Activated naive CD4-positive, alpha-beta T cell treated with Interleukin-2 at 50 U/mL for 16 hours (primary cell): ENCODE measurements around the gene PTPN23.
A peak's percentile ranks its signal among the peaks of the same experiment; 100 is the strongest.

Source experiments
- DNase-seq: peaks from one replicate; pipeline ENCODE4 v3.0.0-alpha.2; 2020

PTPN23 gene

GRCh38 chr3:47420511-47421484, 40.0 kb downstream of the PTPN23 start:
- peak; percentile 89 for DNase-seq

GRCh38 chr3:47421741-47422649, 41.2 kb downstream of the PTPN23 start:
- DNase-seq = peak; percentile 11

GRCh38 chr3:47422743-47423142, 41.9 kb downstream of the PTPN23 start:
- DNase-seq = no peak

GRCh38 chr3:47423548-47424145, 42.8 kb downstream of the PTPN23 start:
- DNase-seq = no peak

- no peak for DNase-seq
Measured at GRCh38 chr3:47424434-47425382, 43.9 kb downstream of the PTPN23 start.

GRCh38 chr3:47425383-47425778, 44.6 kb downstream of the PTPN23 start:
- no peak for DNase-seq

- no peak for DNase-seq
Measured at GRCh38 chr3:47425959-47426358, 45.1 kb downstream of the PTPN23 start.

- DNase-seq = no peak
Measured at GRCh38 chr3:47427866-47428265, 47.0 kb downstream of the PTPN23 start.

- DNase-seq = no peak
Measured at GRCh38 chr3:47428662-47429061, 47.8 kb downstream of the PTPN23 start.

GRCh38 chr3:47429476-47430270, 48.9 kb downstream of the PTPN23 start:
- DNase-seq = no peak

- DNase-seq = no peak
Measured at GRCh38 chr3:47430606-47431005, 49.8 kb downstream of the PTPN23 start.

- DNase-seq = no peak
Measured at GRCh38 chr3:47431225-47431624, 50.4 kb downstream of the PTPN23 start.

GRCh38 chr3:47432673-47433072, 51.9 kb downstream of the PTPN23 start:
- DNase-seq = no peak

GRCh38 chr3:47433796-47434195, 53.0 kb downstream of the PTPN23 start:
- no peak for DNase-seq

GRCh38 chr3:47434849-47435248, 54.0 kb downstream of the PTPN23 start:
- no peak for DNase-seq

GRCh38 chr3:47436180-47436579, 55.4 kb downstream of the PTPN23 start:
- no peak for DNase-seq

GRCh38 chr3:47440131-47440530, 59.3 kb downstream of the PTPN23 start:
- no peak for DNase-seq

- no peak for DNase-seq
Measured at GRCh38 chr3:47441796-47442551, 61.2 kb downstream of the PTPN23 start.

- no peak for DNase-seq
Measured at GRCh38 chr3:47443611-47443995, 62.8 kb downstream of the PTPN23 start.

- no peak for DNase-seq
Measured at GRCh38 chr3:47444103-47444502, 63.3 kb downstream of the PTPN23 start.
